GM12865 (cell line): ENCODE results near the gene CACNG1.
"Not testable (repeated sequence)": the region's sequence is repeated elsewhere in the genome, so short reads cannot be mapped to it uniquely, and the experiment has no call there.

Source experiments
- DNase-seq: peaks from one replicate; pipeline ENCODE4 v3.0.0; 2010; ENCODE audit warnings: low read depth
- H3K4me3 ChIP-seq: 2 replicates; pipeline ENCODE4 v1.5.1; 2011; ENCODE audit warnings: mild to moderate bottlenecking, low read depth, low read length, control low read depth
- CTCF ChIP-seq: IDR thresholded peaks from 2 replicates; pipeline ENCODE4 v1.5.1; 2011; ENCODE audit warnings: low read length, control low read depth, low read depth, inconsistent platforms; ENCODE audit not compliant: insufficient read depth; ENCODE audit errors: missing control alignments

CACNG1 gene

GRCh38 chr17:67032985-67033384 lies 11.4 kb upstream of the CACNG1 start:
- TF ChIP-seq CTCF, result no peak

GRCh38 chr17:67033613-67034012 lies 10.7 kb upstream of the CACNG1 start:
- DNase-seq, result no peak
- H3K4me3 ChIP-seq, result no peak overlapping the region
- TF ChIP-seq CTCF, result no peak

More at GRCh38 chr17:67032985-67033384, 11.4 kb upstream of the CACNG1 start:
- H3K4me3 ChIP-seq, result no peak overlapping the region
- DNase-seq, result no peak

DNA sequence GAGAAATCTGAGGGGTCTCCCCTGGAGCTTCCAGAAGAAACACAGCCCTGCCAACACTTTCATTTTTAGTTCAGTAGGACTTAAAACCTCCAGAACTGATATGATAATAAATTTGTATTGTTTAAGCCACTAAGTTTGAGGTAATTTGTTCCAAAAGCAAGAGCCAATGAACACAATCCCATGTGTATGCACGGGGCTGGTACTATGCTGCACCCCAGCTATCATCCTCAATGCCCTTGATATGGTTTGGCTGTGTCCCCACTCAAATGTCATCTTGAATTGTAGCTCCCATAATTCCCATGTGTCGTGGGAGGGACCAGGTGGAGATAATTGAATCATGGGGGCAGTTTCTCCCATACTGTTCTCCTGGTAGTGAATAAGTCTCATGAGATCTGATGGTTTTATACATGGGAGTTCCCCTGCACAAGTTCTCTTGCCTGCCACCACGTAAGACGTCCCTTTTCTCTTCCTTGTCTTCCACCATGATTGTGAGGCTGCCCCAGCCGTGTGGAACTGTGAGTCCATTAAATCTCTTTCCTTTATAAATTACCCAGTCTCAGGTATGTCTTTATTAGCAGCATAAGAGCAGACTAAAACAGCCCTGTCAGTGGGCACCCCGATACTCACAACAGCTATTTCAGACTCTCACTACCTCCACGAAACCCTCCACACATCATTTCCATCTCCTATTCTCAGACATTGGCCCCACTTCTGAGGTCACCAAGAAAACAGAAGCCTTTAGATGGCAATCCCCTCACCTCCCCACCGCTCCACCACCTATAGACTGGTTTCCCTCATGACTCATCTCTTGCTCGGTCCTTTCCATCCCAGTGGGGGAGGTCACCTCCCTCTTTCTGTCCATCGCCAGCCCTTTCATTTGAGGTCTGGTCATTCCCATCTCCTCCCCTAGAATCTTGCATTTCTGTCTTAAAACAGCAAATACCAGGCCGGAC lies 8.9 kb upstream of the CACNG1 start:
- DNase-seq, result peak; percentile 92
- H3K4me3 ChIP-seq, result no peak overlapping the region
- no peak for TF ChIP-seq CTCF

DNA sequence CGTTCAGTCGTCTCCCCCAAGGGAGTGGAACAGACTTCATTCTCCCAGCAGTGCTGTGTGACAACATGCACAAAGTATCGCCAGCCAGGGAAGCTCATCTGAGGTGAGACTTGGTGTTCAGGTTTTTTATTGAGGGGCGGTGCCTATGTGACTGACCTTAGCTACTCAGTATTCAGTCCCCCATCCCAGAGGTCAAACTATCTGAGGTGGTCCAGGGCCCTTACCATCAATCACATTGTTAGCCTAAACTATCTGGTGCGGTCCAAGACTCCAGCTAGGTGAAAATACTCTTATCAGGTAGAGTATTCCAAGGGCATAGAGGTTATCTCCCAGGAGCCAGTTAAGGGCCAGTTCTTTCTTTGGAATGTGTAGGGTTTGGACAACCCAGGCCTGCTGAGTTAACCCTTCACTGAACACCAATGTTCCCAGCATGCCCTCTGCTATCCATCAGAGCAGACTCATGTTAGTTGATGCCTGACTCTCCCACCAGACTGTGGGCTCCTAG lies 5.4 kb upstream of the CACNG1 start:
- TF ChIP-seq CTCF, result no peak
- DNase-seq, result no peak
- no peak overlapping the region for H3K4me3 ChIP-seq

DNA sequence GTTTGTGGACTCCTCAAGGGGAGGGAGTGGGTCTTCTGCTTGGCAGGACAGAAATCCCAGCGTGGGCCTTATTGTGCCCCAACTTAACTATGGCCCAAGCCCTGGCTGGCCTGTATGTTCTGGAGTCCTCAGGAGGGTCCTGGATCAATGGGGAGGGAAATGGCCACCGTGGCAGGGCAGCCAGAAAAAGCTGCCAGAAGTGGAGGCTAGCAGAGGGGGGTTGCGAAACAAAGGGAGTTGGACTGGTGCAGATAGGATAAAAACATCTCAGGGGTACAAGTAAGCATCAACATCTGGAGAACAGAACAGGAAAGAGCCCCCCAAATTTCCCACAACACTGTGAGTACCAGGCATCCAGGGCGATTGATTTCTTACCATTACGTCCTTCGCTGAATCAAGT lies 3.7 kb upstream of the CACNG1 start:
- no peak overlapping the region for H3K4me3 ChIP-seq
- no peak for DNase-seq
- TF ChIP-seq CTCF, result no peak

- not testable (repeated sequence) for DNase-seq, H3K4me3 ChIP-seq
Measured at GRCh38 chr17:67041119-67041518, 3.2 kb upstream of the CACNG1 start.

DNA sequence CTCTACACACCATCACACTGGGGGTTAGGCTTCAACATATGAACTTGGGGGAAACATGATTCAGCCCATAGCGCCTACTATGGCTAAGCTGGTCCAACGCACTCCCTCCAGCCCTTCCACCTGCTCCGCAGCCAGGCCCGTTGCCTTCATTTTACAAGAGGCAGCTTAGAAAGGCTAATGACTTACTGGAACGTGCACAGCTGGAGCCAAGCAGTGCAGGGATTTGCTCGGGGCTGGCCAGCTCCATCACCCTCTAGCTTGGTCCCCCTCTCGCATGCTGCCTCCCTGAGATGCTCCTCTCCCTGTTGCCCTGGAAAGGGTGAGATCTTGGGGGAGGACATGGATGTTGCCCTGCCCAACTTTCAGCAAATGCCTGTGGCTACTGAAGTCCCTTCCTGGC lies 2.8 kb upstream of the CACNG1 start:
- no peak for DNase-seq
- TF ChIP-seq CTCF, result no peak
- no peak overlapping the region for H3K4me3 ChIP-seq
